Lower lobe of right lung (tissue), 2 donors: ENCODE results near the gene UBE2J2. TPM values are rescaled to one million over a fixed set of nuclear protein-coding genes. Genes with fewer than 3 reads are reported as not detected.

Experiments
- ATAC-seq, 2 donors: fragments of 200-7000 bp; cut with Tn5 transposase; one replicate each; pipeline ENCODE4 v1.9.1; 2020 to 2022; ENCODE audit warnings: mild to moderate bottlenecking in 2 of 2, moderate library complexity in 2 of 2
- DNase-seq: peaks from one replicate; pipeline ENCODE4 v3.0.0-alpha.2; 2020
- H3K27ac ChIP-seq: fragments of 200-600 bp; one replicate; pipeline ENCODE4 v1.8.0; 2022
- H3K27me3 ChIP-seq: fragments of 200-600 bp; one replicate; pipeline ENCODE4 v1.8.0; 2022; ENCODE audit warnings: low read depth
- H3K36me3 ChIP-seq: fragments of 200-600 bp; one replicate; pipeline ENCODE4 v1.8.0; 2022; ENCODE audit warnings: mild to moderate bottlenecking
- H3K4me1 ChIP-seq: fragments of 200-600 bp; one replicate; pipeline ENCODE4 v1.8.0; 2022
- H3K4me3 ChIP-seq: fragments of 200-600 bp; one replicate; pipeline ENCODE4 v1.8.0; 2022; ENCODE audit warnings: mild to moderate bottlenecking
- H3K9me3 ChIP-seq: fragments of 200-600 bp; one replicate; pipeline ENCODE4 v1.8.0; 2022
- CTCF ChIP-seq: fragments of 200-600 bp; IDR thresholded peaks from one replicate; pipeline ENCODE4 v1.8.0; 2022; ENCODE audit warnings: antibody characterized with exemption, mild to moderate bottlenecking
- intact Hi-C: fragments of 100-400 bp; cut with DNase I; formaldehyde crosslinking; loops from one replicate; pipeline ENCODE4 v1.11.0; 2022
- total RNA-seq: library from RNA; stranded (reverse); fragmentation: NEBNext Ultra II Directional; extraction: Animal tissue kit (Norgen Biotek cat#: 25700); gene quantifications from one replicate; pipeline ENCODE4 v1.2.1, GENCODE V29; 2021
- donor health status: DM: no; HTN: yes; CAD: no; lungs with severe emphysema.

The UBE2J2 gene
- total RNA-seq, 1 donor from 2014 or later, result 49.9 TPM

- no peak for TF ChIP-seq CTCF
- DNase-seq, result peak; percentile 60
- H3K9me3 ChIP-seq, result no peaks in the 10 kb centered on the region
- H3K27ac ChIP-seq, result peak within 1 kb of the TSS; percentile 92
- peaks cover 33% of the 10 kb centered on the region for H3K4me1 ChIP-seq
- intact Hi-C loops, result no loop called here
- H3K4me3 ChIP-seq, result peak within 1 kb of the TSS; percentile 99
- H3K36me3 ChIP-seq, result peaks cover 19% of the 10 kb centered on the region
- no peak for ATAC-seq
- H3K27me3 ChIP-seq, result peaks cover 6% of the 10 kb centered on the region
These were observed 41.4 kb downstream of the UBE2J2 start, which contains the start of gene B3GALT6 for GRCh38 chr1:1232208-1232795. B3GALT6 (plus strand) TSS chr1:1232237; CDS start chr1:1232279, 42 bp downstream.

- intact Hi-C loops, result no loop called here
- Histone ChIP-seq H3K9me3 (no peaks in the 10 kb centered on the region), H3K36me3 (peaks cover 26% of the 10 kb centered on the region), H3K27me3 (no peaks in the 10 kb centered on the region), H3K4me3 (peak within 1 kb of the TSS; percentile 99), H3K27ac (peak within 1 kb of the TSS; percentile 92), H3K4me1 (peaks cover 31% of the 10 kb centered on the region)
- ATAC-seq (peak; percentile 97 to 98), DNase-seq (peak; percentile 98)
- TF ChIP-seq CTCF, result no peak
These were observed 42.0 kb downstream of the UBE2J2 start, which contains the start of gene SDF4 for GRCh38 chr1:1231400-1232207. SDF4 (minus strand) TSS chr1:1232001; CDS start chr1:1228772, 3,229 bp downstream.

- peak overlapping the region; percentile 92 for H3K27ac ChIP-seq
These were observed 42.8 kb downstream of the UBE2J2 start for GRCh38 chr1:1230656-1231399.

GRCh38 chr1:1229770-1230169, 43.9 kb downstream of the UBE2J2 start:
- no peak for ATAC-seq
- intact Hi-C loops, result no loop called here
- no peak for TF ChIP-seq CTCF
- Histone ChIP-seq H3K27ac (no peak overlapping the region), H3K9me3 (no peaks in the 10 kb centered on the region), H3K4me1 (peaks cover 31% of the 10 kb centered on the region), H3K27me3 (no peaks in the 10 kb centered on the region), H3K4me3 (peak overlapping the region; percentile 99), H3K36me3 (peaks cover 43% of the 10 kb centered on the region)
- DNase-seq, result no peak

More at GRCh38 chr1:1230656-1231399, 42.8 kb downstream of the UBE2J2 start:
- Histone ChIP-seq H3K36me3 (peaks cover 34% of the 10 kb centered on the region), H3K4me3 (peak overlapping the region; percentile 99), H3K9me3 (no peaks in the 10 kb centered on the region), H3K4me1 (peaks cover 31% of the 10 kb centered on the region), H3K27me3 (no peaks in the 10 kb centered on the region)
- TF ChIP-seq CTCF, result no peak
- intact Hi-C loops, result no loop called here
- no peak for DNase-seq
- peak in 1 of 2 donors; percentile 5 for ATAC-seq

GRCh38 chr1:1228596-1229321, 44.9 kb downstream of the UBE2J2 start:
- TF ChIP-seq CTCF, result no peak
- ATAC-seq, result no peak
- no peak for DNase-seq
- peaks cover 31% of the 10 kb centered on the region for H3K4me1 ChIP-seq
- intact Hi-C loops, result no loop called here
- H3K36me3 ChIP-seq, result peaks cover 50% of the 10 kb centered on the region
- no peaks in the 10 kb centered on the region for H3K27me3 ChIP-seq
- no peaks in the 10 kb centered on the region for H3K9me3 ChIP-seq
- H3K4me3 ChIP-seq, result no peak overlapping the region
- no peak overlapping the region for H3K27ac ChIP-seq
